CMK (cell line): ENCODE measurements around the gene SLC43A2.

ENCODE experiments used
- DNase-seq: peaks from one replicate; pipeline ENCODE4 v3.0.0-alpha.2; 2010; ENCODE audit warnings: low read depth

SLC43A2 gene

GRCh38 chr17:1562176-1562643, 66.4 kb downstream of the SLC43A2 start:
- no peak for DNase-seq

- no peak for DNase-seq
Measured at GRCh38 chr17:1561420-1562175, 67.0 kb downstream of the SLC43A2 start.

- DNase-seq = no peak
Measured at GRCh38 chr17:1560858-1561355, 67.7 kb downstream of the SLC43A2 start.

GRCh38 chr17:1560101-1560857, 68.4 kb downstream of the SLC43A2 start:
- DNase-seq = no peak

- DNase-seq = no peak
Measured at GRCh38 chr17:1559047-1560043, 69.3 kb downstream of the SLC43A2 start.

- no peak for DNase-seq
Measured at GRCh38 chr17:1558401-1558800, 70.2 kb downstream of the SLC43A2 start.

GRCh38 chr17:1557355-1558095, 71.1 kb downstream of the SLC43A2 start:
- no peak for DNase-seq

GRCh38 chr17:1555651-1556471, 72.8 kb downstream of the SLC43A2 start:
- no peak for DNase-seq

GRCh38 chr17:1554751-1555540, 73.7 kb downstream of the SLC43A2 start:
- DNase-seq = no peak

- DNase-seq = no peak
Measured at GRCh38 chr17:1553354-1554266, 75.0 kb downstream of the SLC43A2 start.

- DNase-seq = no peak
Measured at GRCh38 chr17:1552932-1553331, 75.7 kb downstream of the SLC43A2 start.

- no peak for DNase-seq
Measured at GRCh38 chr17:1551741-1552140, 76.9 kb downstream of the SLC43A2 start.

GRCh38 chr17:1548032-1548431, 80.6 kb downstream of the SLC43A2 start:
- DNase-seq = no peak

- DNase-seq = no peak
Measured at GRCh38 chr17:1546292-1546922, 82.2 kb downstream of the SLC43A2 start.

GRCh38 chr17:1545618-1546017, 83.0 kb downstream of the SLC43A2 start:
- no peak for DNase-seq

- DNase-seq = no peak
Measured at GRCh38 chr17:1542316-1542715, 86.3 kb downstream of the SLC43A2 start.

GRCh38 chr17:1541367-1541904, 87.2 kb downstream of the SLC43A2 start:
- no peak for DNase-seq

- DNase-seq = no peak
Measured at GRCh38 chr17:1539811-1540210, 88.8 kb downstream of the SLC43A2 start.
